ENCODE data around the gene SEPTIN2.
"Not testable (repeated sequence)": the region's sequence is repeated elsewhere in the genome, so short reads cannot be mapped to it uniquely, and the experiment has no call there.

SEPTIN2 gene

DNA sequence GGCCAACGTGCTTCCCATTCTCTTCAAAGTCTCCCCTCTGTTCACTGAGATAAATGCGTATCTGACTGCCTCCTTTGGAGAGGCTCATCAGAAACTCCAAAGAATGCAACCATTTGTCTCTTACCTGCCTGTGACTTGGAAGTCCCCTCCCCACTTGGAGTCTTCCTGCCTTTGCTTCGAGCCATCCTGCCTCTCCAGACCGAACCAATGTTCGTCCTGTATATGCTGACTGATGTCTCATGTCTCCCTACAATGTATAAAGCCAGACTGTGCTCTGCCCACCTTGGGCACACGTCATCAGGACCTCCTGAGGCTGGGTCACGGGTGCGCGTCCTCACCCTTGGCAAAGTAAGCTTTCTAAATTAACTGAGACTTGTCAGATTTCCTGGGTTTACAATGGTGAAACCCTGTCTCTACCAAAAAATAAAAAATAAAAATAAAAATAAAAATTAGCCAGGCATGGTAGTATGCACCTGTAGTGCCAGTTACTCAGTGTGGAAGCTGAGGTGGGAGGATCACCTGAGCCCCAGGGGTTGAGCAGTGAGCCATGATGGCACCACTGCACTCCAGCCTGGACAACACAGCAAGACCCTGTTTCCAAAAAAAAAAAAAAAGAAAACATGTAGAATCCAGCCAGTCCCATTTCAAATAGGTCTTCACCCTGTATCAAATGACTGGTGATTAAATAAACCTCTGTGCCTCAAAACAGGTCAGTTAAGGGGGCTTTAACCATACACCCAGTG is 29.2 kb upstream of the SEPTIN2 start:
- no peak for DNase-seq (ENCODE audit: low read depth in 1 of 2, low spot score in 1 of 2)

- no peak for DNase-seq (ENCODE audit: low read depth in 1 of 2, low spot score in 1 of 2)
Measured at GRCh38 chr2:241288324-241288888, 27.3 kb upstream of the SEPTIN2 start.

DNA sequence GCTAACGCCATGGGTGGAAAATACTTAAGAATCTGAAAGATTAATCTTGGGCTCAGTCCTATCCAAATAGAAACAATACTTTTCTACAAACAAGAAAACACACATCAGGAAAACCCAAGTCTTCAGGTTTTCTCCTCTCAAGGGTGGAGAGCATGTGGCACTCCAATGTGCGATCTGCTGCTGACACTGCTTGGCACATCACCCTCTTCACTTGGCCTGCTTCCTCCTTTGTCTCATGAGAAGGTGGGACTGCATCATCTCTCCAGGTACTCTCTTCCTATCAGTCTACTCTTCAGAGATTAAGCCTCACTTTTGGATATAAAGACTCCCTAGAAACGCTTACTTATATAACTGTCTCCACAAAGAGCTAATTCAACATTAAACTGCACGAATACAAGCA is 26.7 kb upstream of the SEPTIN2 start:
- DNase-seq (ENCODE audit: low read depth in 1 of 2, low spot score in 1 of 2): no peak

DNA sequence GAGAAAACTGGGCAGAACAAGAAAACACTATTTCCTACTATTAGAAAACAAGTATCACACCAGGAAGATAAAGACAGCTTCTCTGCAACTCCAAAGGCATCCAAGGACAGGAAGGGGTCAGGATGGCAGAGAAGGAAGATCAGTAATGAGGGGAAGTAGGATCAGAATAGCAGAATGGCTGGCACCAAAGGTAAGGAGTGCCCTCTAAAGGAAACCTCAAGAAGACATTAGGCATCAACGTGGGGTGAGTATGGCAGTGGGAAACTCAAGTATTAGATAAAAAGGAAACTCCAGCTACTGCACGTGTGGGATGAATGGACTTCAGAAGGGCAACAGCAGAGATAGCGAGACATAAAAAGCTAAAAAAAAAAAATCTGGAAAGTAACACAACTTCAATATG is 26.1 kb upstream of the SEPTIN2 start:
- DNase-seq (ENCODE audit: low read depth in 1 of 2, low spot score in 1 of 2): no peak

- no peak for DNase-seq (ENCODE audit: low read depth in 1 of 2, low spot score in 1 of 2)
Measured at GRCh38 chr2:241291153-241291552, 24.6 kb upstream of the SEPTIN2 start.

- no peak for DNase-seq (ENCODE audit: low read depth in 1 of 2, low spot score in 1 of 2)
Measured at GRCh38 chr2:241291977-241292376, 23.7 kb upstream of the SEPTIN2 start.

DNA sequence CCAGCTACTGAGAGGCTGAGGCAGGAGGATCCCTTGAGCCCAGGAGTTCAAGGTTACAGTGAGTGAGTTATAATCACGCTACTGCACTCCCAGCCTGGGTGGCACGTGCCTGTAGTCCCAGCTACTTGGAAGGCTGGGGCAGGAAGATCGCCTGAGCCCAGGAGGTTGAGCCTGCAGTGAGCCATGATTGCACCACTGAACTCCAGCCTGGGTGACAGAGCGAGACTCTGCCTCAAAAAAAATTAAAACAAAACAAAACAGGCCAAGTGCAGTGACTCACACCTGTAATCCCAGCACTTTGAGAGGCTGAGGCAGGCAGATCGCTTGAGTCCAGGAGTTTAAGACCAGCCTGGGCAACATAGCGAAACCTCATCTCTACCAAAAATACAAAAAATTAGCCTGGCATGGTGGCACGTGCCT is 22.3 kb upstream of the SEPTIN2 start:
- not testable (repeated sequence) for DNase-seq (ENCODE audit: low read depth in 1 of 2, low spot score in 1 of 2)

GRCh38 chr2:241295326-241296095 is 20.2 kb upstream of the SEPTIN2 start:
- no peak for DNase-seq (ENCODE audit: low read depth in 1 of 2, low spot score in 1 of 2)

- DNase-seq (ENCODE audit: low read depth in 1 of 2, low spot score in 1 of 2): no peak
Measured at GRCh38 chr2:241296767-241297166, 19.0 kb upstream of the SEPTIN2 start.

DNA sequence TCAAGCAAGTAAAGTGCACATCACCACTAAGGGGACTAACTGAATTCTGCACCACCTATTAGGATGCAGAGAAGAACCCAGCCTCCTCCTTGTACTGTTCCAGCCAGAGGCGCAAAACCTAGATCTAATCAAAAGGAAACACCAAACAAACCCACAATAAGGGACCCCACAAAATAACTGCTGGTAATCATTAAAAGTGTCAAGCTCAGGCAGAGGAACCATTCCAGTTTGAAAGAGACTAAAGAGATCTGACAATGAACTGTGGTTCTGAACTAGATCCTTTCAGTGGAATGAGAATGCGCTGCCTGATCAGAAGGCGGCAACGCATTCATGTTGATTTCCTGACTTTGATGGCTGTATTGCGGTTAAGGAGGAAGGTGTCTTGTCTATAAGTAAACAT is 17.1 kb upstream of the SEPTIN2 start:
- no peak for DNase-seq (ENCODE audit: low read depth in 1 of 2, low spot score in 1 of 2)

DNA sequence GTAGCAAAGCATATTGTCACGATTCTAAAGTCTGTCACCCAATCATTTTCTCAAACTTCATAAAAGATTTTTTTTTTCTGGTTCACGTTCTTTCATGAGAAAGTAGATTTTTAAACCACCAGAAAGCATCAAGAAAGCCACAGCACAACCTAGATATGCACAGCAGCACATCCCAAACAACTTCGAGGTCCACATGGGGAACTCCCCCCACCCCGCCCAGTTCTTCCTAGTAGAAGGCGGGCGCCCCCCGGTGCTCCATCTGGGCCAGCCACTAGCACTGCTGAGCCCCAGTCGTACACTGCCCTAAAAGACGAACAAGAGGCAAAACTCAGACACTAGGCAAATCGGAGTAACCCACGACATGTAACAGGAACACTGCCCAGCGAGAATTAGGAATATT is 15.7 kb upstream of the SEPTIN2 start:
- DNase-seq (ENCODE audit: low read depth in 1 of 2, low spot score in 1 of 2): no peak

- no peak for DNase-seq (ENCODE audit: low read depth in 1 of 2, low spot score in 1 of 2)
Measured at GRCh38 chr2:241302083-241302482, 13.6 kb upstream of the SEPTIN2 start.

GRCh38 chr2:241302759-241303651 is 12.7 kb upstream of the SEPTIN2 start:
- DNase-seq (ENCODE audit: low read depth in 1 of 2, low spot score in 1 of 2): no peak

DNA sequence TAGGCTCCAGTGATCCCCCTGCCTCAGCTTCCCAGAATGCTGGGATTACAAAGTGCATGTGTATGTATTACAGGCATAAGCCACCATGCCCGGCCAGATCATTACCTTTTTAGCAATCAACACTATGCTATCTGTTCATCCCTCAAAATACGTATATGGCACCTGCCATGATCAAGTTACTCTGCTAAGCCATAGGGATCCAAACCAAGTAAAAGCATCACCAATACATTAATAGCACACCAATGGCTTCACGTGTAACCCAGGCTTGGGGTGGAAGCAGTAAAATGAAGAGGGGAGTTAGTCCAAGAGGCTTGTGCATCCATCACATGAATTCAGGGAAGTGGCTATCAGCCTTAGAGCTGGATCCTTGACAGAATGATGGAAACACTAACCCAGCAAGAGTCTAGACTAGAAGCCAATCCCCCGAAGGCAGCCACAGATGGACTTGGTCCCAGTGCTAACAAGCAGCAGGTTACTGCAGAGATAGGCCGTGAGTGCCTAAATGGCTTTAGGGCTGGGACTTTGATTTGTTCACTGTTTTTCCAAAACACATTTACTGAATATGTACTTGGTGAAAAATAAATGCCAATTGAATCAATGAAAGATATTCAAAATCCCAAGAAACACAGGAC is 11.6 kb upstream of the SEPTIN2 start:
- DNase-seq (ENCODE audit: low read depth in 1 of 2, low spot score in 1 of 2): no peak

DNA sequence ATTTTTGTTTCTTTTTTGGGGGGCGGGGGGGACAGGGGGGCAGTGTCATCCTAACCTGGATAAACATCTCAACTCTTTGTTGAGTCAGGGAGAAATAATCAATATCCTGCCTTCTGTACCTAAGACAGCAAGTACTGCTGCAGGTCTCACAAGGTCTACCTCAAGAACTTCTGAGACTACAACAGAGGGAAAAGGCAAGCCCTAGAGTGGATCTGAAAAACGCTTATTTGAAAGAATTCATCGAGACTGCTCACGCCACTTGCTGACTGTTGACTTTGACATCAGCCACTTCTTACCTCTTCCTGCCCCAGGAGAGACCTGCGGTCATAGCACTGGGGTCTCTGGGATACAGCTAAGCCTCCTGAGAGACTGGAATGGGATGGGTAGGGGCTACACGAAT is 8.7 kb upstream of the SEPTIN2 start:
- DNase-seq (ENCODE audit: low read depth in 1 of 2, low spot score in 1 of 2): no peak

DNA sequence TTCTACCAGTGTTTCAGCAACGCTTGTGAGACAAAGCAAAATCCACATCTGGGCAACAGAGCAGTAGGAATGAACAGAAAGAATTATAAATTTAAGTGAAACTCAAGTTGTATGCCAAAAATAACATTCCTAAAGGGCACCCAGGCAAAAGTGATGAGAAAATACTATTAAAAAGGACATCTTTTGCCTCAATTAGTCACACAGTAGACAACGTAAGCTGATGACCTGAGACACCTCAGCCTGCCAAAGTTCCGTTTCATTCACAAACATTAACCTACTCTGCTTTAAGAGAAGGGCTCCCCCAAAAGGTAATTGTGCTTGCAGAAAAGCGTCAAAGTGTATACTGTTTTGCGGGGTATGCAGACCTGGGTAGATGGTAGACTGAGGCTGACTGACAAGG is 7.5 kb upstream of the SEPTIN2 start:
- DNase-seq (ENCODE audit: low read depth in 1 of 2, low spot score in 1 of 2): no peak

- DNase-seq (ENCODE audit: low read depth in 1 of 2, low spot score in 1 of 2): no peak
Measured at GRCh38 chr2:241308832-241309500, 6.8 kb upstream of the SEPTIN2 start.

DNA sequence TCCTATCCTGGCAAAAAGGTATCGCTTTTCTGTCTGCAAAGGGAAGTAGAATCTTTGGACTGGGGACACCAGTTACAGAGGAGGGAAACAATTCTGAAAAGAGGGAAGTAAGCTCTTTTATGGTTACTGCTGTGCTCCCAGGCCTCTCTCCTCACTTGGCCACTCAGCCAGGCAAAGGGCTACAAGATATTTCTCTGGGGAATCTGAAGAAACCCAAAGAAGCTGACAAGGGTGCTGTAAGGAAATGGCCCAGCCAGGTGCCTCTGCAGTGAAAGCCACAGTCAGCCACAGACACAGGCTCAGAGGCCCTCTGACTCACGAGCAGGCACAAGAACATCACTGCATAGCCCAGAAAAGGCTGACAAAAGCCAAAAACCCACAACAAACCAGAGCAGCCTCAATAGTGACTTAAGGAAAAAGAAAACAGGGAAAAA is 6.0 kb upstream of the SEPTIN2 start:
- DNase-seq (ENCODE audit: low read depth in 1 of 2, low spot score in 1 of 2): peak; percentile 27 to 37

GRCh38 chr2:241310917-241311566 is 4.7 kb upstream of the SEPTIN2 start:
- DNase-seq (ENCODE audit: low read depth in 1 of 2, low spot score in 1 of 2): no peak

DNA sequence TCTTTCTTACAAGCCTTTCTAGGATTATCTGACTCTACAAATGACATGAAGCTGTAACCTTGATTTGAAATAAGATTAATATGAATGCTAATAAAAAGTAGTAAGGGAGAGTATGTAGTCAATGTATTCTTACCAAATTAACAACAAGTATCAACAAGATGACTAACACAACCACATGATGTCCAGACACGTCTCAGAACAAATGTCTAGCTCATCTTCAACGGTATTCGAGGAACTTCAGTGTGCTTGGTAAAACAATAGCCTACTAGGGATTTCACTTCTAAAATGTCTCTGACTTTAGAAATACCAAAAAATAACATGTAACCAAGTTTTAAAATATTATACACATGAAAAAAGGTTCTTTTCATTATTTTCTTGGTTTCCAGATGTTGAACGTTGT is 3.6 kb upstream of the SEPTIN2 start:
- DNase-seq (ENCODE audit: low read depth in 1 of 2, low spot score in 1 of 2): no peak

Measured in stimulated activated CD4-positive, alpha-beta T cell treated with anti-CD3 and anti-CD28 coated beads, Interleukin-15, amount 100 ng/mL, for 1 hour (primary cell).